Peyer's patch (tissue), 4 donors: Measurements from ENCODE around the gene CD4. TPM values are rescaled to one million over a fixed set of nuclear protein-coding genes. Genes with fewer than 3 reads are reported as not detected.

Source experiments
- DNase-seq, 3 donors: peaks; one replicate each; pipeline ENCODE4 v3.0.0-alpha.2; 2017 to 2019
- H3K27ac ChIP-seq, 4 donors: fragments of 200-600 bp; sonication (generic); one replicate each; pipeline ENCODE4 v1.5.1; 2016 to 2019
- H3K27me3 ChIP-seq, 2 donors: fragments of 200-600 bp; sonication (generic); one replicate each; pipeline ENCODE4 v1.5.1; 2019
- H3K36me3 ChIP-seq, 3 donors: fragments of 200-600 bp; sonication (generic); one replicate each; pipeline ENCODE4 v1.5.1; 2016 to 2019
- H3K4me1 ChIP-seq, 4 donors: fragments of 200-600 bp; sonication (generic); one replicate each; pipeline ENCODE4 v1.5.1; 2016 to 2019
- H3K4me3 ChIP-seq, 4 donors: fragments of 200-600 bp; sonication (generic); 1 replicate in 3 of 4; 2 replicates in 1 of 4; pipeline ENCODE4 v1.5.1; 2016 to 2019; ENCODE audit warnings: mild to moderate bottlenecking in 1 of 4
- H3K9me3 ChIP-seq, 4 donors: fragments of 200-600 bp; sonication (generic); one replicate each; pipeline ENCODE4 v1.5.1; 2016 to 2019; ENCODE audit warnings: mild to moderate bottlenecking in 1 of 4
- CTCF ChIP-seq, 6 experiments: fragments of 450-650 bp in 4 of 6; fragments of 200-600 bp in 2 of 6; sonication (generic) in 1 of 6; IDR thresholded peaks; one replicate each; pipeline ENCODE4 v1.5.1; 2017 to 2019; ENCODE audit warnings: antibody characterized with exemption in 6 of 6, mild to moderate bottlenecking in 3 of 6, moderate library complexity in 1 of 6
- POLR2A ChIP-seq, 2 donors: fragments of 450-650 bp; IDR thresholded peaks; one replicate each; pipeline ENCODE4 v1.5.1; 2017; ENCODE audit warnings: antibody characterized with exemption in 2 of 2, mild to moderate bottlenecking in 2 of 2, moderate library complexity in 2 of 2
- total RNA-seq, 4 donors: library from RNA; depleted of rRNA; stranded (reverse); fragments of >200 nt; gene quantifications; one replicate each; pipeline ENCODE4 v1.1.0, GENCODE V29; 2016

CD4 gene
- total RNA-seq, 4 donors from 2014 or later = 2.1 to 9.1 (median 4.0) TPM

- peak; percentile 57 to 90 (median 88) for DNase-seq
- no peaks in the 10 kb centered on the region for H3K9me3 ChIP-seq
- H3K4me3 ChIP-seq = peak overlapping the region; percentile 49 to 98 (median 80)
- no peaks in the 10 kb centered on the region for H3K27me3 ChIP-seq
- peak overlapping the region; percentile 73 to 97 (median 86) for H3K27ac ChIP-seq
- peaks cover 0 to 67% (median 13%) of the 10 kb centered on the region in 4 donors for H3K4me1 ChIP-seq
- TF ChIP-seq POLR2A (IDR thresholded peaks at IDR 0.05) (peak; percentile 29 to 49), CTCF (IDR thresholded peaks at IDR 0.05) (peak; percentile 29 to 86 (median 78))
- H3K36me3 ChIP-seq = peaks cover 0 to 14% (median 0%) of the 10 kb centered on the region in 3 donors
These were observed 22.5 kb upstream of the CD4 start for GRCh38 chr12:6766651-6767349.

- peaks cover 0 to 14% (median 0%) of the 10 kb centered on the region in 3 donors for H3K36me3 ChIP-seq
- H3K9me3 ChIP-seq = no peaks in the 10 kb centered on the region
- H3K4me1 ChIP-seq = peaks cover 0 to 72% (median 13%) of the 10 kb centered on the region in 4 donors
- no peaks in the 10 kb centered on the region for H3K27me3 ChIP-seq
- DNase-seq = no peak
- peak overlapping the region; percentile 49 to 98 (median 80) for H3K4me3 ChIP-seq
- H3K27ac ChIP-seq = peak overlapping the region; percentile 73 to 97 (median 86)
- TF ChIP-seq CTCF (IDR thresholded peaks at IDR 0.05) = no peak
- no peak for TF ChIP-seq POLR2A (IDR thresholded peaks at IDR 0.05)
These were observed 21.7 kb upstream of the CD4 start for GRCh38 chr12:6767353-6768319.

- H3K27ac ChIP-seq = peak overlapping the region in 3 of 4 donors; percentile 73 to 97 (median 94)
- peaks cover 0 to 14% (median 0%) of the 10 kb centered on the region in 3 donors for H3K36me3 ChIP-seq
- TF ChIP-seq POLR2A (IDR thresholded peaks at IDR 0.05) (no peak), CTCF (IDR thresholded peaks at IDR 0.05) (no peak)
- H3K9me3 ChIP-seq = no peaks in the 10 kb centered on the region
- H3K27me3 ChIP-seq = no peaks in the 10 kb centered on the region
- no peak for DNase-seq
- H3K4me1 ChIP-seq = peaks cover 0 to 78% (median 15%) of the 10 kb centered on the region in 4 donors
- H3K4me3 ChIP-seq = peak overlapping the region in 3 of 4 donors; percentile 49 to 98 (median 76)
These were observed 20.9 kb upstream of the CD4 start for GRCh38 chr12:6768437-6768914.

GRCh38 chr12:6768990-6769389, 20.3 kb upstream of the CD4 start:
- Histone ChIP-seq H3K36me3 (peaks cover 0 to 14% (median 0%) of the 10 kb centered on the region in 3 donors), H3K4me3 (peak overlapping the region in 2 of 4 donors; percentile 24 to 76), H3K27me3 (no peaks in the 10 kb centered on the region), H3K9me3 (no peaks in the 10 kb centered on the region), H3K27ac (peak overlapping the region in 3 of 4 donors; percentile 42 to 97 (median 94)), H3K4me1 (peaks cover 0 to 78% (median 17%) of the 10 kb centered on the region in 4 donors)
- DNase-seq = no peak
- no peak for TF ChIP-seq CTCF (IDR thresholded peaks at IDR 0.05)
- TF ChIP-seq POLR2A (IDR thresholded peaks at IDR 0.05) = no peak

GRCh38 chr12:6769666-6770065, 19.7 kb upstream of the CD4 start:
- peak overlapping the region in 1 of 4 donors; percentile 79 for H3K27ac ChIP-seq
- no peak overlapping the region for H3K4me3 ChIP-seq
- peaks cover 0 to 76% (median 17%) of the 10 kb centered on the region in 4 donors for H3K4me1 ChIP-seq
- TF ChIP-seq CTCF (IDR thresholded peaks at IDR 0.05) (no peak), POLR2A (IDR thresholded peaks at IDR 0.05) (no peak)
- peaks cover 0 to 14% (median 0%) of the 10 kb centered on the region in 3 donors for H3K36me3 ChIP-seq
- no peak for DNase-seq
- H3K9me3 ChIP-seq = no peaks in the 10 kb centered on the region
- H3K27me3 ChIP-seq = no peaks in the 10 kb centered on the region
